ENCODE results near the gene PPFIA1.

DNA sequence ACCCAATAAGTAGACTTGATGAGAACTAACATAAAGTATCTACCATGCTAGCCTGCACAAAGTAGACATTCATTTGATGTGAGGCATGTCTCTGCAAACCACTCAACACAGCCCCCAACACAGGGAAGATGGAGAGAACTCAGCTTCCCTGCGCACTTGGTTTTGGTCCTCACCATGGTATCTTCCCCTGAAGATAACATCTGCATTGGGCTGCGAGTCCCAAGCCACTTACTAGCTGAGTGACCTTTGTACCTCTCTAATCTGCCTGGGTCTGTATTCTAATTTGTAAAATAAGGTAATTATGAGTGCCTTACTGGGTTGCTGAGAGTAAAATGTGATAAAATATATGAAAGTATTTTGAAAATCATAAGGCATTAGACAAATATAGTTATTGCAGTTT, 30.7 kb downstream of the PPFIA1 start:
- TF ChIP-seq, protein P1, sequence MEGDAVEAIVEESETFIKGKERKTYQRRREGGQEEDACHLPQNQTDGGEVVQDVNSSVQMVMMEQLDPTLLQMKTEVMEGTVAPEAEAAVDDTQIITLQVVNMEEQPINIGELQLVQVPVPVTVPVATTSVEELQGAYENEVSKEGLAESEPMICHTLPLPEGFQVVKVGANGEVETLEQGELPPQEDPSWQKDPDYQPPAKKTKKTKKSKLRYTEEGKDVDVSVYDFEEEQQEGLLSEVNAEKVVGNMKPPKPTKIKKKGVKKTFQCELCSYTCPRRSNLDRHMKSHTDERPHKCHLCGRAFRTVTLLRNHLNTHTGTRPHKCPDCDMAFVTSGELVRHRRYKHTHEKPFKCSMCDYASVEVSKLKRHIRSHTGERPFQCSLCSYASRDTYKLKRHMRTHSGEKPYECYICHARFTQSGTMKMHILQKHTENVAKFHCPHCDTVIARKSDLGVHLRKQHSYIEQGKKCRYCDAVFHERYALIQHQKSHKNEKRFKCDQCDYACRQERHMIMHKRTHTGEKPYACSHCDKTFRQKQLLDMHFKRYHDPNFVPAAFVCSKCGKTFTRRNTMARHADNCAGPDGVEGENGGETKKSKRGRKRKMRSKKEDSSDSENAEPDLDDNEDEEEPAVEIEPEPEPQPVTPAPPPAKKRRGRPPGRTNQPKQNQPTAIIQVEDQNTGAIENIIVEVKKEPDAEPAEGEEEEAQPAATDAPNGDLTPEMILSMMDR (IDR thresholded peaks at IDR 0.05), result no peak
- TF ChIP-seq POLR2A (IDR thresholded peaks at IDR 0.05), result no peak

Data from esophagus squamous epithelium (tissue), 4 donors.